ENCODE measurements around the gene LENEP.
A peak's percentile ranks its signal among the peaks of the same experiment; 100 is the strongest.

Gene LENEP

GRCh38 chr1:155010211-155010918 is 17.0 kb downstream of the LENEP start:
- DNase-seq = peak in 1 of 51 donors; percentile 10

- no peak for DNase-seq
Measured at GRCh38 chr1:155011004-155011416, 17.6 kb downstream of the LENEP start.

GRCh38 chr1:155011437-155012025 is 18.1 kb downstream of the LENEP start:
- DNase-seq = no peak

- peak in 49 of 51 donors; percentile 29 to 94 (median 81) for DNase-seq
Measured at GRCh38 chr1:155012026-155012546, 18.7 kb downstream of the LENEP start.

DNA sequence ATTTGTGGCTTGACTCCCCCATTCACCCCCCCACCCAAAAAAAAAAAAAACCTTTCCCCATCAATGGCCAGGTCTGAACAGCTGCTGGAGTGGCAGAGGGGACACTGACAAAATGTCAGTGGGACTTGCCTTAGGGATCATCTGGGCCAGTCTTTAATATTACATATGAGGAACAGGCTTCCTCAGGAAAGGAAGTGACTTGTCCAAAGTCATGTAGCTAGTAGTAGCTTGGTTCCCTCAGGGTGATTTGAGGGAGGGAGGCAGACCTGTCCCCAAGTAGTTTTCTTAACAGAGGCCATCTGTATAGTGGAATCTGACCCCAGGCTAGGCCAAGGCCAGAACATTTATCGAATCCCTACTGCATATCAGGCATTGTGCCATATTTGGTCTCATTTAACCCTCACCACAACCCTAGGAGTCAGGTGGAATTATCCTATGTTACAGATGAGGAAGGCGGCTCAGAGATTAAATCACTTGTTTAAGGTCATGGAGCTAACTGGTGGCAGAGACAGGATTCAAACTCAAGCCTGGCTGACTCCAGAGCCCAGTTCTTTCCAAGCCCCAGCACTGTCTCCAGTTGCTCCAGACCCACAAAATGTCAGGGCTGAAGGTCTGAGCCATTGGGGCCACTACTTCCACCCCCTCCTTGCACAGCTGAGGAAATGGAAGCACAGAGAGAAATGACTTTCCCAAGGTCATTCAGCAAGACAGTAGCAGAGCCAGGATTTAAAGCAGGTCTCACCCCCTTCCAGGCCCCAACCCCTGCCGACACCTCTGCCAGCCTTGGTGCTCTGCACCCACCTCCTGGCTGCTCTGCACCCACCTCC is 19.6 kb downstream of the LENEP start:
- no peak for DNase-seq

GRCh38 chr1:155013632-155014031 is 20.2 kb downstream of the LENEP start:
- DNase-seq = no peak

DNA sequence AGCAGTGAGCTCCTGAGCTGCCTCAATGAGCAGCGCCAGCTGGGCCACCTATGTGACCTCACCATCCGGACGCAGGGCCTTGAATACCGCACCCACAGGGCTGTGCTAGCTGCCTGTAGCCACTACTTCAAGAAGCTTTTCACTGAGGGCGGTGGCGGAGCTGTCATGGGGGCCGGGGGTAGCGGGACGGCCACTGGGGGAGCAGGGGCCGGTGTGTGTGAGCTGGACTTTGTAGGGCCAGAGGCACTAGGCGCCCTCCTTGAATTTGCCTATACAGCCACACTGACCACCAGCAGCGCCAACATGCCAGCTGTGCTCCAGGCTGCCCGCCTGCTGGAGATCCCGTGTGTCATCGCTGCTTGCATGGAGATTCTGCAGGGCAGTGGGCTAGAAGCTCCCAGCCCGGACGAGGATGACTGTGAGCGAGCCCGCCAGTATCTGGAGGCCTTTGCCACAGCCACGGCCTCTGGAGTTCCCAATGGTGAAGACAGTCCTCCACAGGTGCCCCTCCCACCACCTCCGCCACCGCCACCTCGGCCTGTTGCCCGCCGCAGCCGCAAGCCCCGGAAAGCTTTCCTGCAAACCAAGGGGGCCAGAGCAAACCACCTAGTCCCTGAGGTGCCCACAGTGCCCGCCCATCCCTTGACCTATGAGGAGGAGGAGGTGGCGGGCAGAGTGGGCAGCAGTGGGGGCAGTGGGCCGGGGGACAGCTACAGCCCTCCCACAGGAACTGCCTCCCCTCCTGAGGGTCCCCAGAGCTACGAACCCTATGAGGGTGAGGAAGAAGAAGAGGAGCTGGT is 21.5 kb downstream of the LENEP start:
- DNase-seq = no peak

DNA sequence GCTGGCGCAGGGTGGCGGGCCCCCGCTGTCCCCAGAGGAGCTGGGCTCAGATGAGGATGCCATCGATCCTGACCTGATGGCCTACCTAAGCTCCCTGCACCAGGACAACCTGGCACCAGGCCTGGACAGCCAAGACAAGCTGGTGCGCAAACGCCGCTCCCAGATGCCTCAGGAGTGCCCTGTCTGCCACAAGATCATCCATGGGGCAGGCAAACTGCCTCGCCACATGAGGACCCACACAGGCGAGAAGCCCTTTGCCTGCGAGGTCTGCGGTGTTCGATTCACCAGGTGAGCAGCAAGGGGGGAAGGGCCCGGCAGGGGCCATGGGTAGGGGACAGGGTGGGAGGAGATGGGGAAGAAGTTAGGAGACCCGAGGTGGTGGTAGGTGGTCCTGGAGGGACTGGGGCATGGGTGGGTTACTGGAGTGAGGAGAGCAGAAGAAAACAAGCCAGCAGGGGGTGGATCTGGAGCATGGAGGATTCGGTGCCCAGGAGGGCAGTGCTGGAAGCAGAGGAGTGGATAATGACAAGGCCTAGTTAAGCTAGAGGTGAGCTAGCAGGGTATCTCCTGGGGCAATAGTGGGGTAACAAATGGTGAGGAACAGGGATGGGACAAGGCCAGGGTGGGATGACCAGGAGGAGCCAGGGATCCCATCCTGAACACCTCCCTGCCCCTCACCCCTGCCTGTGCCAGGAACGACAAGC is 22.3 kb downstream of the LENEP start:
- no peak for DNase-seq

GRCh38 chr1:155016231-155016831 is 22.9 kb downstream of the LENEP start:
- DNase-seq = no peak

GRCh38 chr1:155017041-155017945 is 23.9 kb downstream of the LENEP start:
- DNase-seq = peak in 50 of 51 donors; percentile 41 to 92 (median 80)

DNA sequence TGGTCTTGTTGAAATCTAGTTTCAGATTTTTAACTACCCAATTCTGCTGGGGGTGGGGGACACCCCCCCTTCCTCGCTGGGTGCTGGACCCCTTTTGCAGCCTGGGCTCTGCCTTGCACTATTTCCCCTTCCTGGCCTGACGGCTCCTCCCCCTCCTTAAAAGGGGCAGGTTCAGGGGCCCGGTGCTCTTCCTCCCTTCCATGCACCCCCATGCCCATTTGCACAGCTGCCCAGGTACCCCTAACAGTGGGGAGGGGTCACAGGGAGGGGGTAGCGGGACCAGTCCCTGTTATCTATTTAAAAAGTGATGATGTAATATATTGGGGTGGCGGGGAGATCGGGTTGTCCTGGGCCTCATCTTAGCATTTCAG is 24.5 kb downstream of the LENEP start:
- DNase-seq = no peak

DNA sequence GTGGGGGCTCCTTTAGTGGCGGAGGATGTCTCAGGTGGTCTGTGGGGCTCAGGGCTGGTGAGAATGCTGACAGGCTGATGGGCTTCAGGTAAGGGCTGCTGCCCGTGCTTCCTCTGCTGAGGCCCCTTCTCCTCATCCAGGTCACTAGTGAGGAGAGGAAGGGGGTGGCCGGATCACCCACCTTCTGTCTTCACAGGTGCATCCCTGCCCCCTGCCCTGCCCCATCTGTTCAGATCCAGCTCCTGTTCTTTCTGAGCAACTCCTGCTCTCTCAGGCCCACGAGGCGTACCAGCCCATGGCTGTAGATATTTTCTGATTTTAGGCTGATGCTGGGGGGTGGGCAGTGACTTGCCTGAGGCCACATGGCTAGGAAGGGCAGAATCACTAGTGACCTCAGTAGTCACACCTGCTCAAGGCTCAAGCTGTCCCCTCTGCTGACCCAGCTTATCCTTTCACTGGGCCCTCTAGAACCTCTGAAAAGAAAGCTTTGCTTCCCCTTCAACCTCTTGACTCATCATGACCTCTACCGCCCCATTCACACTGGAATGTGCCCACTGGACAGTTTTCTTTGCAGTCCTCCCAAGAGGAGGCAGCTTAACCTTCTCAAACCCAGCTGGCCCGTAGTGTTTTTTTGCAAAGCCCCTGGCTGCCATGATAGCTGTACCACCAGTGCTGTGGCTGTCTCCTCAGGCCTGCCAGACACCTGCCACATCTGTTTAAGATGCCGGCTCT is 25.4 kb downstream of the LENEP start:
- DNase-seq = no peak

GRCh38 chr1:155019377-155020245 is 26.2 kb downstream of the LENEP start:
- no peak for DNase-seq

DNA sequence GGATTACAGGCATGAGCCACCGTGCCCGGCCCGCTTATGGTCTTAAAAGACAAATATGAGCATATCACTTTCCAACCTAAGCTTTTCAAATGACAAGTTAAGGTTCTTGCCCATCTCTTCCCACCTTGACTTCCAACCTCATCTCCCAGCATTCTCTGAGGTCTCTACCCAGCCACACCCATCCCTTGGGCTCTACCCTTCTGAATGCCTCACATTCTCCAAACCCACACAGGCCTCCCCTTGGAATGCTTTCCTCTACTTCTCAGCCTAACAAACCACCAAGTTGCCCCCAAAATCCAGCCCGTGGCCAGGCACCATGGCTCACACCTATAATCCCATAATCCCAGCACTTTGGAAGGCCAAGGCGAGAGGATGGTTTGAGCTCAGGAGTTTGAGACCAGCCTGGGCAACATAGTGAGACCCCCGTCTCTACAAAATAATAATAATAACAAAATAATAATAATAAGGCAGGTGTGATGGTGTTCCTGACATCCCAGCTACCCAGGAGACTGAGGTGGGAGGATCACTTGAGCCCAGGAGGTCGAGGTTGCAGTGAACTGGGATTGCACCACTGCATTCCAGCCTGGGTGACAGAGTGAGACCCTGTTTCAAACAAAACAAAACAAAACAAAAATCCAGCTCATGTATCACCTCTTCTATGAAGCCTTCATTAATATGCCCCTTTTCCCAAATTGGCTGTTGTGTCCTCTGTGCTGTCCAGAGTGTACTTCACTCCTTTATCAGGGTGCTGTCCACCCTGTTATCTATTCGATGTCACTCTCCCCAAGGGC is 28.9 kb downstream of the LENEP start:
- DNase-seq = no peak

GRCh38 chr1:155022927-155023236 is 29.5 kb downstream of the LENEP start:
- no peak for DNase-seq

- no peak for DNase-seq
Measured at GRCh38 chr1:155023627-155024026, 30.2 kb downstream of the LENEP start.

GRCh38 chr1:155024315-155024714 is 30.9 kb downstream of the LENEP start:
- no peak for DNase-seq
